ENCODE measurements around the gene TMEM143. TPM values are rescaled to one million over a fixed set of nuclear protein-coding genes. Genes with fewer than 3 reads are reported as not detected.

Gene TMEM143
- total and polyA plus RNA-seq, 2 of the 8 experiments (the other 6 are each of a cell fraction or from before 2014, with no cell fraction given): 14.2 to 19.1 TPM

- no peak for TF ChIP-seq TEAD4 (IDR thresholded peaks at IDR 0.05; ENCODE audit: low read depth, low read length)
Observed at GRCh38 chr19:48394331-48395169, 30.8 kb upstream of the TMEM143 start (continued).
